K562 (cell line): ENCODE measurements around the gene TMEM245. TPM values are rescaled to one million over a fixed set of nuclear protein-coding genes. Genes with fewer than 3 reads are reported as not detected.
A peak's percentile ranks its signal among the peaks of the same experiment; 100 is the strongest.

ENCODE experiments used
- CBX8 ChIP-seq: fragments of 200-600 bp; sonication (generic); IDR thresholded peaks from 2 replicates; pipeline ENCODE4 v1.6.1; 2012; ENCODE audit warnings: borderline replicate concordance, mixed run types, low read depth, mild to moderate bottlenecking, moderate library complexity, mixed read lengths, low read length, control low read depth, inconsistent platforms; ENCODE audit not compliant: poor library complexity, severe bottlenecking; ENCODE audit errors: extremely low read depth
- CHD4 ChIP-seq: fragments of 200-600 bp; sonication (generic); IDR thresholded peaks from 3 replicates; pipeline ENCODE4 v1.6.1; 2012; ENCODE audit warnings: low read depth, mild to moderate bottlenecking, mixed read lengths, low read length, inconsistent platforms; ENCODE audit not compliant: insufficient read depth, insufficient replicate concordance, poor library complexity, severe bottlenecking
- HNRNPL ChIP-seq: fragments of 200-400 bp; formaldehyde crosslinking; IDR thresholded peaks from 2 replicates; pipeline ENCODE4 v1.6.1; 2017; ENCODE audit warnings: low read depth, mild to moderate bottlenecking, low read length
- KDM4B ChIP-seq, 2 experiments: fragments of 450-650 bp in 1 of 2; sonication (generic) in 1 of 2; IDR thresholded peaks; 2 replicates each; pipeline ENCODE4 v1.6.1; 2016 to 2017; ENCODE audit warnings: borderline replicate concordance in 2 of 2, antibody characterized with exemption in 1 of 2, low read depth in 1 of 2, mild to moderate bottlenecking in 1 of 2
- KLF1 ChIP-seq: fragments of 450-650 bp; IDR thresholded peaks from 2 replicates; pipeline ENCODE4 v1.6.1; 2016; ENCODE audit warnings: missing genetic modification characterization, missing compliant biosample characterization
- MAFF ChIP-seq: IDR thresholded peaks from 2 replicates; pipeline ENCODE4 v1.6.1; 2012; ENCODE audit warnings: low read length, improper control_type of control experiment
- MCM3 ChIP-seq: fragments of 450-650 bp; IDR thresholded peaks from 2 replicates; pipeline ENCODE4 v1.6.1; 2016
- MYC ChIP-seq, 2 experiments: fragments of 250-450 bp in 1 of 2; sonication (Bioruptor Pico) in 1 of 2; IDR thresholded peaks; 2 replicates each; pipeline versions ENCODE4 v1.5.1 to v1.6.1; 2012 to 2021; ENCODE audit warnings: low read depth in 2 of 2, borderline replicate concordance in 1 of 2, improper control_type of control experiment in 1 of 2, low read length in 1 of 2, mild to moderate bottlenecking in 1 of 2, moderate library complexity in 1 of 2
- PPARD ChIP-seq: fragments of 250-450 bp; sonication (Bioruptor Pico); IDR thresholded peaks from 2 replicates; pipeline ENCODE4 v1.8.0; 2022; ENCODE audit warnings: inconsistent platforms, mild to moderate bottlenecking, moderate library complexity
- RFX1 ChIP-seq: fragments of 450-650 bp; IDR thresholded peaks from 2 replicates; pipeline ENCODE4 v1.6.1; 2016; ENCODE audit warnings: mild to moderate bottlenecking, moderate library complexity
- RNF2 ChIP-seq: sonication (generic); IDR thresholded peaks from 2 replicates; pipeline ENCODE4 v1.6.1; 2016
- TAL1 ChIP-seq: fragments of 450-650 bp; IDR thresholded peaks from 2 replicates; pipeline ENCODE4 v1.6.1; 2016; ENCODE audit warnings: mild to moderate bottlenecking
- ZBTB33 ChIP-seq: sonication (generic); formaldehyde crosslinking; IDR thresholded peaks from 2 replicates; pipeline ENCODE4 v1.8.1; 2023; ENCODE audit warnings: mild to moderate bottlenecking, missing genetic modification reagents
- ZBTB40 ChIP-seq, 2 experiments: fragments of 450-650 bp in 1 of 2; sonication (generic) in 1 of 2; formaldehyde crosslinking in 1 of 2; IDR thresholded peaks; 2 replicates each; pipeline versions ENCODE4 v1.7.1 to v1.9.0; 2016 to 2022; ENCODE audit warnings: inconsistent platforms in 1 of 2, mild to moderate bottlenecking in 1 of 2, missing genetic modification reagents in 1 of 2
- ZBTB7A ChIP-seq: IDR thresholded peaks from 2 replicates; pipeline ENCODE4 v1.6.1; 2011; ENCODE audit warnings: low read depth, mild to moderate bottlenecking, low read length, moderate library complexity, borderline replicate concordance; ENCODE audit not compliant: control insufficient read depth
- ZNF174 ChIP-seq: fragments of 250-450 bp; sonication (Bioruptor Pico); IDR thresholded peaks from 2 replicates; pipeline ENCODE4 v1.4.0; 2020; ENCODE audit warnings: mild to moderate bottlenecking
- ZNF232 ChIP-seq: sonication (generic); formaldehyde crosslinking; IDR thresholded peaks from 2 replicates; pipeline ENCODE4 v1.8.0; 2022; ENCODE audit warnings: mild to moderate bottlenecking, missing genetic modification reagents
- ZNF785 ChIP-seq: fragments of 250-450 bp; sonication (Bioruptor Pico); IDR thresholded peaks from 2 replicates; pipeline ENCODE4 v1.4.0; 2020; ENCODE audit warnings: mild to moderate bottlenecking
- polyA plus RNA-seq, 8 experiments: library from polyadenylated mRNA; depleted of rRNA in 4 of 8; stranded (reverse) in 5 of 8; unstranded in 3 of 8; fragments of >200 nt; fragmentation: Nextera tagmentation in 2 of 8; fragmentation: Illumina TruSeq in 1 of 8; extraction: Ambion mirVana in 2 of 8; extraction: Trizol in 1 of 8; gene quantifications; 2 replicates each; pipeline versions ENCODE4 v1.2.1 to v1.2.3, GENCODE V29; 2011 to 2014; ENCODE audit warnings: inconsistent platforms in 1 of 8, missing spikeins in 1 of 8
- total RNA-seq, 7 experiments: library from RNA; depleted of rRNA in 6 of 7; stranded (reverse); fragments of >200 nt in 6 of 7; fragmentation: Illumina TruSeq in 2 of 7; extraction: Trizol in 2 of 7; gene quantifications; 2 replicates each; pipeline versions ENCODE4 v1.2.1 to v1.2.3, GENCODE V29; 2011 to 2021; ENCODE audit warnings: low replicate concordance in 1 of 7

TMEM245 gene
- total and polyA plus RNA-seq, 9 of the 15 experiments (the other 6 are each of a cell fraction or from before 2014, with no cell fraction given): 8.5 to 43.2 (median 24.3) TPM

GRCh38 chr9:109132567-109133021 is 12.8 kb upstream of the TMEM245 start (continued):
- TF ChIP-seq MYC (IDR thresholded peaks at IDR 0.05; ENCODE audit: low read depth, low read length): no peak
- TF ChIP-seq MYC (CRISPR knock-in tag; IDR thresholded peaks at IDR 0.05; ENCODE audit: borderline replicate concordance, low read depth): no peak
- 0 out of 2 replicates have a peak, but pooled peaks have one; percentile 20 for TF ChIP-seq RNF2
- no peak for TF ChIP-seq ZNF785 (CRISPR knock-in tag)
- no peak for TF ChIP-seq PPARD (CRISPR knock-in tag)
- no peak for TF ChIP-seq ZNF174 (CRISPR knock-in tag)
- no peak for TF ChIP-seq MCM3
- TF ChIP-seq ZNF232: no peak
- no peak for TF ChIP-seq ZBTB7A
- peak; percentile 80 for TF ChIP-seq TAL1
- TF ChIP-seq KDM4B (IDR thresholded peaks at IDR 0.05; ENCODE audit: borderline replicate concordance in 2 of 2, low read depth in 1 of 2): no peak
- TF ChIP-seq ZBTB33 (CRISPR knock-in tag): no peak
- TF ChIP-seq HNRNPL: no peak
- TF ChIP-seq MAFF: no peak
- TF ChIP-seq CBX8: no peak
- TF ChIP-seq KLF1: no peak
- peak; percentile 70 for TF ChIP-seq ZBTB40 (IDR thresholded peaks at IDR 0.05)
- TF ChIP-seq ZBTB40 (CRISPR knock-in tag; IDR thresholded peaks at IDR 0.05): no peak
- no peak for TF ChIP-seq CHD4
- no peak for TF ChIP-seq RFX1
